Suppressor macrophage treated with lipopolysaccharide for 1 hour (primary cell): Measurements from ENCODE around the gene MAML2.

Experiments used
- DNase-seq, 3 donors: peaks; one replicate each; pipeline ENCODE4 v3.0.0-alpha.2; 2020 to 2022

MAML2 gene

GRCh38 chr11:96026310-96026709, 316.7 kb downstream of the MAML2 start:
- DNase-seq: no peak

- DNase-seq: no peak
Measured at GRCh38 chr11:96024666-96025065, 318.3 kb downstream of the MAML2 start.

DNA sequence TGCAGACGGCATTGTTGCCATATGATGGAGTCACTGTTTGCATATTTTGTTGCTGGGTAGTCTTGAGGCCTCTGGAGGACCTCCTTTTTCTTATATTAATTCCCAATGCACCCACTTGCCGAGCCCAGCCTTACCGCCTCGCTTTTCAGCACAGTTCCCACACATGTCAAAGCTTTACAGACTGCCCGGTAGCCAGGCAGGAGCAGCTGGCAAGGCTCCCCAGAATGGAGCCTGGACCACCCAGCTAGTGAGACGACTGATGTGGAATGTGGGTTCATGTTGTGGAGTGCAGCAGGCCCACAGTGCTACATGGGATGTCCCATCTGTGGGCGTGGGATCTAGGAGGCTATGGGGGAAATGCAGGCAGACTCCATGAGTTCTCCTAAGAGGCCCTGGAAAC, 319.7 kb downstream of the MAML2 start:
- DNase-seq: no peak

DNA sequence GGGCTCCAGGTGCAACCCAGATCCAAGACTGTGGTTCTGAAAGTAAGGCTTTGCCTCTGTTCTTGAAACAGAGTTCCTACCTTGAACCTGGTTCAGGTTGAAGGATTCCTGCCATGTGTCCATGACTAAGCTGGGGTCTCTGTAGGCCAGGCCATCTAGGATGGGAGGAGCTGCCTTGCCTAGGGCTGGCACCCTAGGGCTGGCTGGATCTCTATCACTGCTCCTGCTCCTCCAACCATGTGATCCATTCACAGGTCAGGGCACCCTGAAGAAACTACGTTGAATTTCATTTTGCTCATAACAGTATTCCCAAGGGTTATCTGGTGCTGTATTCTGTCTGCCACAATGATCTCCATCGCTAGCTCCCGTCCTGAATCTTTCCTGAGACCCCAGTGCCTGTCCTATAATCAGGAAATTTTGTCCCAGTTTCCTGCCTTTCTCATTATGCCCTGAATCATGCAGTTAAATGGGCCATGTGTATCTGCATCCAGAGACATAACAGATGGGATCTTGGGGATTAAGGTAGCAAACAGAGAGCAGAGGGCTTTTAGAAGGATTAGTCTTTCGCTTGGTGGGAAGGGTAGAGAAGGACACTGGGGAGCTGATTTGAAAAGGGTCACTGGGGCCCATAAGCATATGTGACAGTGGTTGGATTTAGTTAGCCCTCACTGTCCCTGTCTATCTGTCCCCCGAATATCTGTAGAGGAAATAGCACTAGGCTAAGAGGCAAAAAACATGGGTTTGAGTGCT, 320.9 kb downstream of the MAML2 start:
- no peak for DNase-seq

DNA sequence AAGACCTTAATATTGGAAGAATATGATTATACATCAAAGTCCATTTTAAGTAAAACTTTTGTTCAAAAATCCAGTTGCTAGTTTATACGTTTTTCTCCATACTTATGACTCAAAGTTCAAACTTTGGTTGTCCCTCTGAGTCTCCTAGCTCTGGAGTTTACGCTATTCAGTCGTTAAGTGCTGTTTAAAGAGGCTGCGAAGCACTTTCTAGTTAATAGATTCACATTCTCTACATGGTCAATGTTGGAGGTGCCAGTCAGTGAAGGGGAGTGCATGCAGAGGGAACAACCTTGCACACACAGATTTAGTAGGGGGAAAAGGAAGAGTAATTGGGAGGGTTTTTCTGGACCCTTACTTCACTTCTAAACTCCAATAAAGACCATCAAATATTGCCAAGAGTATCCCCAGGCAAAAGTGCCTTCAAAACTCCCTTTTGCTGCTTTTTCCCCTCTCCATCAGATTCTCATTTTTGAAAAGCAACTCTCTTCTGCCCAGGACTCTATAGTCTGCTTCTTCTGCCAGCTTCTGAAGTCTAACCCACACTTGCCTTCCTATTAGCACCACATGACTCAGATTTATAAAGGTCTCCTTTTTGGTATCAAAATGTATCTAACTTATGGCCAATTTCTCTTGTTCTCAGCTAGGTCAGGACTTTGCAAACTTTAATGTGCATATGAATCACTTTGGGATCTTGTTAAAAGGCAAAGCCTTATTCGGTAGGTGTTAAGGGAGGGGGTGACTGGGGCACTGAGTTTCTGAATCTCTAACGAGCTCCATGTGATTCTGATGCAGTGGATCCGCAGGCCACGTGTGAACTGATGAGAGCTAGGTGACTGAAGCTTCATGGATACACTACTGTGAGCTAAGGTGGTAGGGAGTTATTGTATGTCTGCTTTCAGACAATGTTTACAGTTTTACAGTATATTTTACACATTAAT, 322.9 kb downstream of the MAML2 start:
- DNase-seq: no peak

DNA sequence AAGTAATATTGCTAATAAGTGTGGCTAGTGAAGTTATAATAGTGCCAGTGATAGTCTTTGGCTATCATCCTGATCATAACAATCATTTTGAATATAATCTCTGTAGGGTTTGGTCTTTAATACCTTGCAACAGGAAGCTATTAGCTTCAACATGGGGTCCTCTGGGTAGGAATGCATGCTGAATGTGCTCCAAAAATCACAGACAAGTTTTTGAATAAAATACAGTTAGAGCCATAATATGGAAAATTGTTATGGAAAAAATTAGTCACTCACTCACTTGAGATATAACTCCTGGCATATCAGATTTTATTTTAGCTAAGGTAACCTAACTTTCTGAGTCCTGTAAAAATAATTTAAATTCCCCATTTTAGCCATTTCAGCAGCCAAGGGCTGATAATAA, 323.7 kb downstream of the MAML2 start:
- DNase-seq: no peak

GRCh38 chr11:96017856-96018255, 325.1 kb downstream of the MAML2 start:
- no peak for DNase-seq

DNA sequence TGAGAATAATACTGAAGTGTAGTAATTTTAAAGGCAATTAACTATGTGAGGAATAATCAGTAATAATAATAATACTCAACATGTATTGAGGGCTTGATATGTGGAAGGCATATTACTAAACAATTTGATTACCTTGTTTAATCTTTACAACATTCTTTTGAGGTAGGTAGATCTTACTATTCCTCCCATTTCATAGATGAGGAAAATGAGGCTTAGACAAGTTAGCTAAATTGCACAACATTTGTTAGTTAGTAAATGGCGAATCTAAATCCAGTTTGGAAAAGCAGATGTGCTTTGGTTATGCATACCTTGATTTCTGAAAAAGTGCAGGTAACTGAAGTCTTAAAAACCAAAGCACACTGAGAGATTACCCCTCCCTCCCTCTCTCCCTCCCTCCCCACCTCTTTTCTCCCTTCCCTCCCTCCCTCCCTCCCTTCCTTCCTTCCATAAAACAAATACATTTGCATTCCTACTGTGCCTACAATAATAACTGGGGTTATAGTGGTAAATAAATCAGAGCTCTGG, 326.0 kb downstream of the MAML2 start:
- no peak for DNase-seq

DNA sequence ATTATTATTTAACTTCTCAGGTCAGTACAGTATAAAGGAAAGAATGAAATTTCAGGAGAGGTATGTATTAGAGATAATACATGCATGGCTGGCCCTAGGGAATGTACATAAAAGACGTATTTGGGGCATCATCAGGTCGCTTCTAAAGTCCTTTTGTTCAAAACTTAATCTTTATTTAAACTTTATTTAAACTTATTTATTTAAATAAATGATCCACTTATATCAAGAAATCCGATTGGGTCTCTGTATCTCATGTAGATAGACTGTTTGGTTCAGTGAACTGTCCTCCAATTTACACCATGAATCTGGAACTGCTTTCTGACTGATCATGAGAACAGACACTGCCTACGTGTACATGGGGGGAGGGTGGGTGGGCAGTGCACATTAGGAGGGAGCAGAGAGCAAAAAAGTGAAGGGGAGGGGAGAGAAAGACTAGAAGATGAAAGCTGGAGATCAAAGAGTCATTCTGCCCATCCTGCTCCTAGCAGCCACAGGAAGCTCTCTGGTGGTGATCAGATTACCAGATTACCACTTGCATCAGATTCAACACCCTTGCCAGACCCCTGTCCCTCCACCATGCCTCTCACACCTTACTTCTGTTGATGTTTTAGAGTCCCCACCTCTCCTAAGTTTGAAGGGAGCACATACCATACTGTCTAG, 327.0 kb downstream of the MAML2 start:
- DNase-seq: no peak

GRCh38 chr11:96014217-96014616, 328.8 kb downstream of the MAML2 start:
- peak; percentile 66 to 85 (median 84) for DNase-seq

DNA sequence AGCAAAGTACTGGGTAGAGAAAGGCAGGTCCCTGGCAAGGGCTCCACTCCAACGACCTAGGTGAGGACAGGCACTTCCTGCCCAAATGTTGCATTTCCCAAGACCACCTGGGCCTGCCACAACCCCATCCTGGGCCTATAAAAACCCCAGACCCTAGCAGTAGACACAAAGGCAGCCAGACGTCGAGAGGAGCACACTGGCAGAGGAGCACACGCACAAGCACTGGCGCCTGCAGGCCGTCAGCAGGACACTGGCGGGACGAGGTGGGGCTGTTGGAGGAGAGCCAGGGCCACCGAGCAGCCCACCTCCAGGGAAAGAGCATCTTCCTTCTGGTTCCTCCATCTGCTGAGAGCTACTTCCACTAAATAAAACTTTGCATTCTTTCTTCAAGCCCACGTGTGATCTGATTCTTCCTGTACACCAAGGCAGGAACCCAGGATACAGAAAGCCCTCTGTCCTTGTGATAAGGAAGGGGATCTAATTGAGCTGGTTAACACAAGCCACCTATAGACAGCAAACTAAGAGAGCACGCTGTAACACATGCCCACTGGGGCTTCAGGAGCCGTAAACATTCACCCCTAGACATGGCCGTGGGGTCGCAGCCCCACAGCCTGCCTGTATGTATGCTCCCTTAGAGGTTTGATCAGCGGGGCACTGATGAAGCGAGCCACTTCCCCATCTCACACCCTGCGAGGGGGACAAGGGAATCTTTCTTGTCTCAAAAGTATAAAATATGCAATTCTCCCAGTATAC, 329.4 kb downstream of the MAML2 start:
- DNase-seq: no peak

DNA sequence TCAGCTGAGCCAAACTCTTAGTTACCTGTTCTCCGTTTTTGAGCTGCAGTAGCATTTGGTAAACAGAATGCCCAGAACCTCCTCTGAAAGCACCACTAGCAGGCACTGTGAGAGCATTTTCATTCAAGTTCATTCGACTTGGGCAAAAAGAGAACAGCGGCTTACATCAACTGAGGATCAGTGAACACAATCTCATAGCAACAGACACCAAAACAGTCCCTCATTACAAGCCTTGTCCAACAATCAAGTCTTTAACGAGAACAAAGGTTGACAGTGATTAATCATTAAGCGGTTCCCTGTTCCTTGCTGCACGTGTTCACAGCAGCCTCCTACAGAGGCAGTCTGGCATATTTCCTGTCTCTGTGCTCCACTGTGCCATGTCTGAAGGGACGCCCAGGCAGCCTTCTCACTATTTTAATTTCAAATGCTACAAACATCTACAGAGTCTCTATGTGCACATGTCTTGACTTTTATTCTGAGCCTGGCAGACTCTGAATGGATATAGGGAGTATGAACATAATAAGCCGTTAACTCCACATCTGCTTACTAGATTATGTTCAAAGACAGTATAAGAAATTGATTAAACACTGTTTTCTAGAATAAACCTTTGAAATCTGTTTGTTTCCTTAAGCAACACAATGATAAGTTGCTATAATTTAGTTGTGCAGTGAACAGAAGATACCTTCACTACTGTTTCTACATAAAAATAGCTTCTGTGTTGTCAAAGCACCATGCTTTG, 330.7 kb downstream of the MAML2 start:
- DNase-seq: peak; percentile 57 to 81 (median 66)

DNA sequence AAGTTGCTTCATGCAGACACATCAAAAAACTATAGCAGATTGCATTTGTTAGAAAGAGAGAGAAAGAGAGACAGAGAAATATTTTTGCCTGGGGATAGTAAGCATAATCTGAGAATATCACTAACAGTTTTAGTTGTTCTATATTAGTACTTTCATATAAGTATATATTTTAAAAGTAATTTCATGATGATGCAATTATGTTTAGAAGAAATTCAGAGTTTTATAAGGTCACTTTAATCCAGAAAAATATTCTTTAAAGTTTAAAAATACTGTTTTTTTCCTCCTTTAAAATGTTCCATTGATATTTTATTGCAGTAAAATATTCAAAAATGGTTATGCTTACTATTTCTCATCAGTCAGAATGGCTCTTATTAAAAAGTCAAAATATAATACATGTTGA, 332.3 kb downstream of the MAML2 start:
- no peak for DNase-seq

GRCh38 chr11:96008161-96008720, 334.8 kb downstream of the MAML2 start:
- DNase-seq: no peak

DNA sequence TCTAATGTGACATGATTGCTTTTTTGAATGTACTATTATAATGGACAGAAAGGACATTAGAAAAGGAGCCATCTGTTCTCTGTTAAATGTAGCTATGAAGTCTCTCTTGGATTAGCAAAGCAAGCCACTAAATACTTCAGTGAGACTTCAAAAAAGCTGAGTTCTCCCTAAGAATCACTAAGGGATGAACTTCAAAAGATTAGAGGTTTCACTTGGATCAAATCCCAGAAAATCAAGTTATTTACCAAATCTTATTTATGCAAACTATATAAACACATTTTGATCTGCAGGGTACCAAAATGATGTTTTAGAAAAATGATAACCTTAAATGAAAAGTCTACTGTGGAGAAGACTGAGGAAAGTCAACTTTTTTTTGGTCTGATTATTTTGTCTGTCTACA, 337.0 kb downstream of the MAML2 start:
- DNase-seq: no peak

- DNase-seq: no peak
Measured at GRCh38 chr11:96004862-96005261, 338.1 kb downstream of the MAML2 start.

DNA sequence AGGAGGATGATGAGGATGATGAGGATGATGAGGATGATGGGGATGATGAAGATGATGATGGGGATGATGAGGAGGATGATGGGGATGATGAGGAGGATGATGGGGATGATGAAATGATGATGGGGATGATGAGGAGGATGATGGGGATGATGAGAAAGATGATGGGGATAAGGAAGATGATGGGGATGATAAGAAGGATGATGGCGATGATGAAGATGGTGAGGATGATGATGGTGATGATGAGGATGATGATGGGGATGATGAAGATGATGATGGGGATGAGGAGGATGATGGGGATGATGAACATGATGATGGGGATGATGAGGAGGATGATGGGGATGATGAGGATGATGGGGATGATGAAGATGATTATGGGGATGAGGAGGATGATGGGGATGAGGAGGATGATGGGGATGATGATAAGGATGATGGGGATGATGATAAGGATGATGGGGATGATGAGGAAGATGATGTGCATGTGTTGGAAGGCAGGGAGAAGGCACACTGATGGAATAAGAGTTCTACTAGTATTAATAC, 340.2 kb downstream of the MAML2 start:
- DNase-seq: no peak

GRCh38 chr11:96002339-96002738, 340.7 kb downstream of the MAML2 start:
- DNase-seq: no peak

DNA sequence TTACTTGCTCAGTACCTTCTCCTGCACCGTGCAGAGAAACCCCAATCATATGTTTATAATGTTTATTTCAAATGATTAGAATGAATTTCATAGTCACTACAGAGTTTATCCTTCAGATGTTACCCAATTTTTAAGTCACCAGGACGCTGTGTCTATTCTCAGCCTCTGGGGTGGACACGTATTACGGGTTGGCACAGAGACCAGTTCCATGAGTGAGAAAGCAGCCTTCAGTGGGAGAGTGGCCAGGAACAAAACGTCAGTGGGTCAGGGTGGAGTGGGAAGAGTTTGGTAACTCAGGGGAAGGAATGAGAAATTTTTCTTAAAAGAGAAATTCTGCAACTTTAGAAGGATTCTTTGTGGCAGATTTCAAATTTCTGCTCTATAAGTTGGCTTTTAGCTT, 342.0 kb downstream of the MAML2 start:
- DNase-seq: no peak

- no peak for DNase-seq
Measured at GRCh38 chr11:95999711-96000406, 343.1 kb downstream of the MAML2 start.
